Tibial nerve (tissue), 4 donors: Measurements from ENCODE around the gene EIF4E. TPM values are rescaled to one million over a fixed set of nuclear protein-coding genes. Genes with fewer than 3 reads are reported as not detected.
"Not testable (repeated sequence)": the region's sequence is repeated elsewhere in the genome, so short reads cannot be mapped to it uniquely, and the experiment has no call there.

Experiments
- DNase-seq, 2 donors: peaks; one replicate each; pipeline ENCODE4 v3.0.0-alpha.2; 2019; ENCODE audit warnings: low spot score in 2 of 2
- H3K27ac ChIP-seq, 4 donors: fragments of 200-600 bp; sonication (generic) in 3 of 4; one replicate each; pipeline ENCODE4 v1.5.1; 2017 to 2019; ENCODE audit warnings: mild to moderate bottlenecking in 1 of 4
- H3K27me3 ChIP-seq, 2 donors: fragments of 200-600 bp; sonication (generic) in 1 of 2; one replicate each; pipeline versions ENCODE4 v1.5.1 to v1.6.0; 2017 to 2019
- H3K36me3 ChIP-seq, 3 donors: fragments of 200-600 bp; sonication (generic); one replicate each; pipeline ENCODE4 v1.5.1; 2018 to 2019
- H3K4me1 ChIP-seq, 4 donors: fragments of 200-600 bp; sonication (generic) in 3 of 4; one replicate each; pipeline ENCODE4 v1.5.1; 2017 to 2019
- H3K4me3 ChIP-seq, 4 donors: fragments of 200-600 bp; sonication (generic) in 3 of 4; one replicate each; pipeline ENCODE4 v1.5.1; 2017 to 2019; ENCODE audit warnings: mild to moderate bottlenecking in 1 of 4, moderate library complexity in 1 of 4
- H3K9me3 ChIP-seq, 4 donors: fragments of 200-600 bp; sonication (generic) in 3 of 4; one replicate each; pipeline ENCODE4 v1.5.1; 2017 to 2019
- EP300 ChIP-seq, 2 donors: sonication (generic); formaldehyde crosslinking; IDR thresholded peaks; one replicate each; pipeline ENCODE4 v1.6.1; 2017; ENCODE audit warnings: antibody characterized with exemption in 2 of 2, mild to moderate bottlenecking in 1 of 2
- POLR2A ChIP-seq, 2 donors: fragments of 450-650 bp; IDR thresholded peaks; one replicate each; pipeline ENCODE4 v1.6.1; 2017; ENCODE audit warnings: antibody characterized with exemption in 2 of 2, mild to moderate bottlenecking in 2 of 2, moderate library complexity in 2 of 2
- WGBS, 2 donors: methylation state at CpG; one replicate each; pipeline ENCODE4 v1.1.5; 2018; 5-methylcytosine and 5-hydroxymethylcytosine counted together
- total RNA-seq, 4 donors: library from RNA; depleted of rRNA; stranded (reverse); fragments of >200 nt; gene quantifications; one replicate each; pipeline ENCODE4 v1.1.0, GENCODE V29; 2016
- TF ChIP-seq, protein P1 (sequence below), 5 experiments: fragments of 200-600 bp in 3 of 5; fragments of 450-650 bp in 2 of 5; sonication (generic) in 3 of 5; IDR thresholded peaks; one replicate each; pipeline ENCODE4 v1.5.1; 2016 to 2019; ENCODE audit warnings: antibody characterized with exemption in 5 of 5, mild to moderate bottlenecking in 3 of 5, moderate library complexity in 2 of 5

EIF4E gene
- total RNA-seq, 4 donors from 2014 or later = 49.6 to 73.0 (median 63.6) TPM

DNA sequence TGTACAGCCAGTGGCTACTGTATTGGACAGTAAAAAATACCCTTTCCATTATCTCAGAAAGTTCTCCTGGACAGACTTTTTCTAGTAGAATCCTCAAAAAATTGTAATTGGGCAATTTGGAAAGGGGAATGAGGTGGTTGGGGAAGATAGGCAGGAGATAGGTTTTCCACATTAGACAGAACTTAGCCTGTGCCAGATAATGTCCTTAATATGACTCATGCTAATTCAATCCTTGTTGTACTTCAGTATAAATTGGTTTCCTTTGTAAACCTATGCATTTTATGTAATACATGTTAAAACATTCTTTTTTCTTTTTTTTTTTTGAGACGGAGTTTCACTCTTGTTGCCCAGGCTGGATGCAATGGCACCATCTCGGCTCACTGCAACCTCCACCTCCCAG lies 8.9 kb downstream of the EIF4E start:
- TF ChIP-seq, protein P1, sequence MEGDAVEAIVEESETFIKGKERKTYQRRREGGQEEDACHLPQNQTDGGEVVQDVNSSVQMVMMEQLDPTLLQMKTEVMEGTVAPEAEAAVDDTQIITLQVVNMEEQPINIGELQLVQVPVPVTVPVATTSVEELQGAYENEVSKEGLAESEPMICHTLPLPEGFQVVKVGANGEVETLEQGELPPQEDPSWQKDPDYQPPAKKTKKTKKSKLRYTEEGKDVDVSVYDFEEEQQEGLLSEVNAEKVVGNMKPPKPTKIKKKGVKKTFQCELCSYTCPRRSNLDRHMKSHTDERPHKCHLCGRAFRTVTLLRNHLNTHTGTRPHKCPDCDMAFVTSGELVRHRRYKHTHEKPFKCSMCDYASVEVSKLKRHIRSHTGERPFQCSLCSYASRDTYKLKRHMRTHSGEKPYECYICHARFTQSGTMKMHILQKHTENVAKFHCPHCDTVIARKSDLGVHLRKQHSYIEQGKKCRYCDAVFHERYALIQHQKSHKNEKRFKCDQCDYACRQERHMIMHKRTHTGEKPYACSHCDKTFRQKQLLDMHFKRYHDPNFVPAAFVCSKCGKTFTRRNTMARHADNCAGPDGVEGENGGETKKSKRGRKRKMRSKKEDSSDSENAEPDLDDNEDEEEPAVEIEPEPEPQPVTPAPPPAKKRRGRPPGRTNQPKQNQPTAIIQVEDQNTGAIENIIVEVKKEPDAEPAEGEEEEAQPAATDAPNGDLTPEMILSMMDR (IDR thresholded peaks at IDR 0.05) = no peak
- TF ChIP-seq EP300 (IDR thresholded peaks at IDR 0.05) = no peak
- no peak for TF ChIP-seq POLR2A (IDR thresholded peaks at IDR 0.05)
- H3K9me3 ChIP-seq = no peaks in the 10 kb centered on the region
- peaks cover 0 to 11% (median 2%) of the 10 kb centered on the region in 4 donors for H3K4me1 ChIP-seq
- peaks cover 0 to 4% (median 0%) of the 10 kb centered on the region in 3 donors for H3K36me3 ChIP-seq
- DNase-seq = no peak
- no peak overlapping the region for H3K27ac ChIP-seq
- WGBS, 2 donors = 96% methylated on average over 2 of the region's 2 CpGs
- H3K4me3 ChIP-seq = no peak overlapping the region
- no peaks in the 10 kb centered on the region for H3K27me3 ChIP-seq

DNA sequence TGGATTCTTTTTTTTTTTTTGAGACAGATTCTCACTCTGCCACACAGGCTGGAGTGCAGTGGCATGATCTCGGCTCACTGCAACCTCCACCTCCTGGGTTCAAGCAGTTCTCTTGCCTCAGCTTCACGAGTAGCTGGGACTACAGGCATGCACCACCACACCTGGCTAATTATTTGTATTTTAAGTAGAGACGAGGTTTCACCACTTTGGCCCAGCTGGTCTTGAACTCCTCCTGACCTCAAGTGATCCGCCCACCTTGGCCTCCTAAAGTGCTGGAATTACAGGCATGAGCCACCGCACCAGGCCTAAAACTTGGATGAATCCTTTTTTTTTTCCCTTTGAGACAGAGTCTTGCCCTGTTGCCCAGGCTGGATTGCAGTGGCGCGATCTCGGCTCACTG lies 18.2 kb downstream of the EIF4E start:
- not testable (repeated sequence) for H3K36me3 ChIP-seq, DNase-seq, H3K27ac ChIP-seq, H3K4me3 ChIP-seq, H3K9me3 ChIP-seq, H3K27me3 ChIP-seq
- peaks cover 0 to 44% (median 7%) of the 10 kb centered on the region in 4 donors for H3K4me1 ChIP-seq
- 71 to 74% methylated on average over 8 of the region's 8 CpGs for WGBS, 2 donors

DNA sequence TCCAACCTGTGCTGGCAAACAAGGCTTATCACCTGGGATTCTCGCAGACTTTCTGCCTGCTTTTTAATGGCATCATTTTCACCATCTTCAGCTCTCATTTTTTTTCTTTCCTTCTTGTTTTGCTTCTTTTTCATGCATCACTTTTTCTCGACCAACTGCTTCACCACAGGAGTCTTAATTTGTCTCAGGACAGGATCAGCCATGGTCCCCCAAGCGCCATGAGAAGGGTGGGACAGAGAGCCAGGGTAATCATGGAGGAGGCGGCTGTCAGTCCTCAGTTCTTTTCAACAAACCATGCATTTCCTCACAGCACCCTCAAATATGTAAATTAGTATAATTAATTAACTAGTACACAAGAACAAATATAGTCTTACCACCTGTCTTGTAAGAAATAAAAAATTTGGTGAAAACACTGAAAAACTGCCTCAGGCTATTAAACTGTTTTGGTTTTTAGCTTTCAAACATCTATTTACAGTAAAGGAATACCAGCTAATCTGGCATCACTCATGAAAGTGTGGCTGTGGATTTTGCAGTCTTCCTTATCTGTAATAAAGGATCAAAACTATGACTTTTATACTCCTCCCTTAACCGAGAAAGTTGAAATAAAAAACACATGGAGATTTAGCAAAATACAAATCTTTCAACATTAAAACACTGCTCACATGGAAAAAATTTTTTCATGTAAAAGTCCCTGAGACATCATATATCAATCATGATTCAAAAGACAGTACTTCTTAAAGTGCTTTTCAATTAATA lies 19.1 kb downstream of the EIF4E start:
- Histone ChIP-seq H3K4me3 (no peak overlapping the region), H3K36me3 (no peaks in the 10 kb centered on the region), H3K27ac (no peak overlapping the region), H3K4me1 (peaks cover 0 to 39% (median 7%) of the 10 kb centered on the region in 4 donors), H3K27me3 (no peaks in the 10 kb centered on the region), H3K9me3 (no peaks in the 10 kb centered on the region)
- no peak for DNase-seq
- WGBS, 2 donors = 71 to 74% methylated on average over 5 of the region's 5 CpGs
- TF ChIP-seq, protein P1 (IDR thresholded peaks at IDR 0.05) = no peak
- TF ChIP-seq POLR2A (IDR thresholded peaks at IDR 0.05) = no peak
- TF ChIP-seq EP300 (IDR thresholded peaks at IDR 0.05) = no peak

GRCh38 chr4:98908703-98909262 lies 20.1 kb downstream of the EIF4E start:
- no peak overlapping the region for H3K27ac ChIP-seq
- TF ChIP-seq, protein P1 (IDR thresholded peaks at IDR 0.05) = no peak
- TF ChIP-seq POLR2A (IDR thresholded peaks at IDR 0.05) (no peak), EP300 (IDR thresholded peaks at IDR 0.05) (no peak)
- DNase-seq = no peak
- H3K27me3 ChIP-seq = no peaks in the 10 kb centered on the region
- H3K36me3 ChIP-seq = no peaks in the 10 kb centered on the region
- H3K4me1 ChIP-seq = peaks cover 0 to 34% (median 7%) of the 10 kb centered on the region in 4 donors
- no peak overlapping the region for H3K4me3 ChIP-seq
- WGBS, 2 donors = 63 to 65% methylated on average over 2 of the region's 2 CpGs
- H3K9me3 ChIP-seq = no peaks in the 10 kb centered on the region

- 79 to 82% methylated on average over 3 of the region's 3 CpGs for WGBS, 2 donors
- H3K4me1 ChIP-seq = peaks cover 0 to 34% (median 7%) of the 10 kb centered on the region in 4 donors
- H3K36me3 ChIP-seq = no peaks in the 10 kb centered on the region
- H3K27me3 ChIP-seq = no peaks in the 10 kb centered on the region
- no peak overlapping the region for H3K27ac ChIP-seq
- H3K9me3 ChIP-seq = no peaks in the 10 kb centered on the region
- no peak overlapping the region for H3K4me3 ChIP-seq
- TF ChIP-seq EP300 (IDR thresholded peaks at IDR 0.05) (no peak), POLR2A (IDR thresholded peaks at IDR 0.05) (no peak)
- TF ChIP-seq, protein P1 (IDR thresholded peaks at IDR 0.05) = no peak
- no peak for DNase-seq
Measured at GRCh38 chr4:98908182-98908581, 20.8 kb downstream of the EIF4E start.
